H54 (cell line): Measurements from ENCODE around the gene ANKS1B.

Experiments used
- DNase-seq: peaks from one replicate; pipeline ENCODE4 v3.0.0; 2011; ENCODE audit warnings: low spot score, mixed read lengths; ENCODE audit not compliant: insufficient read length
- FAIRE-seq: peaks from 3 replicates; lab custom pipeline; 2011; peaks lifted over from hg19 to GRCh38; lab: Jason Lieb, UNC
- POLR2A ChIP-seq: IDR thresholded peaks from 2 replicates; pipeline ENCODE4 v1.6.1; 2011; ENCODE audit warnings: low read depth, mild to moderate bottlenecking, low read length

The ANKS1B gene

DNA sequence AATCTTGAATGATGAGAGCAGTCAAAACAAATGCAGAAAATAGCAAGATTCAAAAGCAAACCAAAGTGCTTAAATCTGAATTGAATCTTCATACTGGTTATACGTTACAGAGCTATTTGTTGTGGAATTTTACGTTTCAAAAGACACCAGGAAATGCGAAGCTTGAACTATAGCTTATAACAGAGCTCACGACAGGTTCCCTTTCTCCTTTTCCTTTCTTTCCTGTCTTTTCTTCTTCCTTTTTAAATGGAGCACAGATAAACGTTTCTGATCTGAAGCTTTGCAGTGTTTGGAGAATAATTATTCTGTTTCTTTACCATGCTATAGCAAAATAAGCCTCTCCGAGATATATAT, 829.8 kb downstream of the ANKS1B start:
- FAIRE-seq (no peak), DNase-seq (no peak)
- TF ChIP-seq POLR2A, result no peak

DNA sequence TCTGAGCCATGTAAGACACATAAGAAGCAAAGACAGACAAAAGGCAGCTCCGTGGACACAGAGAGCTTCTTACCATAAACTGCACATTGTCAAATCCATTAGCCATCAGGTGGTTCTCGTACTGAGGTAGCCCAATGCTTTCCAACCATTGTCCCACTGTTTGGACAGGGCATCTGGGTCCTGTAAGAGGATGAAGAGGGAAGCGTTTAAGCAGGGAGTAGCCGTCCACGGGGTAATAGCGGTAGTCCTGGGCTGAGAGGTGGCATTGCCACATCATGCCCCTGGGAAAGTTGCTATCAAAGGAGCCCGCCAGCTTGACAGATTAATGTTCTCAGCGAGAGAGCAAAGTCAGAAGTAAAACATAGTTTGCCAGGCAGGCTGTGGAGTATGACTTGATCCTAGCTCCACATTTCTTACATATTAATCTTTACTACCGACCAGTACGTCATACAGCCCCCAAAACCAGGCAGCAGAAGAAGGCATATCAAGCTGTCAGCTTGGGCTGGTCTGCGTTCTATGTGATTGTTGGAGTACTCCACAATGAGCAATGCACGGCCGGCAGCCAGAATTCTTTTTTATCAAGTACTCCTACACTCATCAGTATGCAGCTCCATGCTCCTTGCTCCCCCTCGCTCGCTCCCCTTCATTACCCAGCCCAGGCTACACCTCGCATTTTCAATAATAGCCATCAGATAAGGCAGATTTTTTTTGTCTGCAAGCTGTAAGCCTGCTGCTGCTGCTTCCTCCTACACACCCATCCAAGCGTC, 830.3 kb downstream of the ANKS1B start:
- TF ChIP-seq POLR2A, result no peak
- FAIRE-seq (no peak), DNase-seq (no peak)

DNA sequence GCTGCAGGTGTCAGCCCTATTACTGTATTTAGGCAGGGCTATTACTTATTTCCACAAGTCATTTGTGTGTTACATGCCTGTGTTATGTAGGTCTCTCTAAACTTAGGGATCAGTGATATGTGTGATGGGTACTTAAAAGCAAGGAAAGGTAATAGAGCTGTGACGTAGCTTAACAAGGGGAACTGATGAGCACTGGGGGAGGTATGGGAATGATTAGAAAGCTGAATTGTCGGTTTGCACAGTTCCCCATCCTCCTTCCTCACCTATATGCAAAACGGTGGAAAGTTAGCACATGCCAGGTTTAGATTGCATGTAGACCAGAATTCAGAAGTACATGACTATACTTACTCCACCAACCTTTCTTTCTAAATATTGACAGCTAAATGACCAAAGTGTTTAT, 831.4 kb downstream of the ANKS1B start:
- no peak for TF ChIP-seq POLR2A
- FAIRE-seq (no peak), DNase-seq (no peak)

DNA sequence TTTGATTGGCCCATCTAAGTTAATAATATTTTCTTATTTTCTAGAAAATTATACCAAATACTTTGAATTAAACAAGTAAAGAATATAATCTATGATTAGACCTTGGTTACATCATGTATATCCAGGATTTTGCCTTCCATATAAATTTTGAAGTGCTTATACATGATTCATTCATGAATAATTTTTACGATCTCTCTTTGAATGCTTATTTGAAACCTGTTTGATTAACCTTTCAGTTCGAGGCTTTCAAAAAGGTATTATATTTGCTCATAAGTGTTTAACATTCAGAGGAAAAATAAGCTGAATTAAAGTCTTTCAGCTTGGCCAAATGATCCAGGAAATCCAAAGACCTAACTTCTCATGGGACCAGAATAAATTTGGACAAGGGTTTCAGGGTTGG, 832.4 kb downstream of the ANKS1B start:
- FAIRE-seq (no peak), DNase-seq (no peak)
- TF ChIP-seq POLR2A, result no peak

DNA sequence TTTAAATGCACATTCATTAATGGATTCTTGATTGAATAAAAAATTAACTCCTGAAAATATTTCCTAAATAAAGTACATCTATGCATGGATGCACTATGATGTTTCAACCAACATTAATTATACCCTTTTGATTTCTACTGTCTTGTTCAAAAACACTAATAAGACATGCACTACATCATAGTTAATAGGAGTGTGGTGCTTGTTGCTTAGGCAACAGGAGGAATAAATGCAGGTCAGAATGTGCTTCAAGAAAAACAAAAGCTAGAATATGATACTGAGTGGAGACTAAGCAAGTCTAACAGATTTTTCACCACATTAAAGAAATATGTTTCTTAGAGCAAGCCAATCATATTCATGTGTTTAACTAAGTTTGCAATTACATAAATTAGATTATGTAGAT, 833.0 kb downstream of the ANKS1B start:
- no peak for FAIRE-seq

DNA sequence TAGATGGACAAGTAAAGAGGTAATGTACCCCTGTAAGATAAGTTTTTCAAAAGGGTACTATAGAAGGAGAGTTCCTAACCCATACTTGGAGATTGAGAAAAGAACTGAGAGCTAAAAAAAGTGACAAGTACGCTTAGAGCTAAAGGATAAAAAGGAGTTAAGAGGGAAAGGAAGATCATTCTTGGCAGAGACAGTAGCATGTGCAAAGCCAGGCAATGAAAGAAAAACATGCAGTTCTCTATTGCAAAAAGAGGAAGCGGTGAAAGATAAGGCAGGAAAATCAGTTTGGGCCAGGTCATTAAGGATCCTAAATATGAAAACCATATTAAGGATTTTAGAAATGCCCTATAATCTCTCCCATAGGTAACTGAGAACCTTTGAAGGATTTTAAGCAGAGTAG, 837.6 kb downstream of the ANKS1B start:
- DNase-seq, result no peak

More for the DNA sequence above, 833.0 kb downstream of the ANKS1B start:
- no peak for DNase-seq
- TF ChIP-seq POLR2A, result no peak

DNA sequence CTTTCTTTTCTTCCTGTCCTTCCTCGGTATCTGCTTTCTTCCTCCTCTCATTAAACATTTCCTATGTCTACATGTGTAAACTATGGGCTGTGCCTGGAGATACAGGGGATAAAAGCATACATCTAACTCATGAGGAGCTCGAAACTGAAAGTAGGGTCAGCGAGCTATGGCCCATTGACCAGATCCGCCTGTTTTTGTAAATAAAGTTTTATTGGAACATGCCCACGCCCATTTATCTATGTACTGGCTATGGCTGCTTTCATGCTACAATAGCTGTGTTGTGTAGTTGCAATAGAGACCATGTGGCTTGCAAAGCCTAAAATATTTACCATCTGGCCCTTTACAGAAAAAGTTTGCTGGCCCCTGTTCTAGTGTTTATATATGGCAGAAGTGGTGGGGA, 838.0 kb downstream of the ANKS1B start:
- FAIRE-seq (no peak), DNase-seq (no peak)
- TF ChIP-seq POLR2A, result no peak

More for the DNA sequence above, 837.6 kb downstream of the ANKS1B start:
- TF ChIP-seq POLR2A, result no peak
- FAIRE-seq, result no peak

DNA sequence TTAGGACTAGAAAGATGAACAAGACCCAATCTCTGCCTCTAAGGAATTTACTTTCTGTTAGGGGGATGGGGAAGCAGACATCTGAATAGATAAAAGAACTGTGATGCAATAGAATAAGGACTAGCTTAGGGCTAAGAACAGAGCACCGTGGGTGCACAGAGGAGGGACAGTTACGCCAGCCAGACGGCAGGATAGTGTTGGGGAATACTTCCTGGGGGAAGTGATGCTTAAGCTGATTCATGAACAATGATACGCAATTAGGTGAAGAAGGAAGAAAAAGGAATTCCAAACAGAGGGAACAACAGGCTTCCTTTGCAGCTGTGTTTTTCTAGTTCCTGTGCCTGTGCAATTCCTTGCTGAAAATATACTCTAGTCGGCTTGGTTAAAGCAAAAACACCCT, 838.6 kb downstream of the ANKS1B start:
- no peak for FAIRE-seq
- TF ChIP-seq POLR2A, result no peak
- no peak for DNase-seq

DNA sequence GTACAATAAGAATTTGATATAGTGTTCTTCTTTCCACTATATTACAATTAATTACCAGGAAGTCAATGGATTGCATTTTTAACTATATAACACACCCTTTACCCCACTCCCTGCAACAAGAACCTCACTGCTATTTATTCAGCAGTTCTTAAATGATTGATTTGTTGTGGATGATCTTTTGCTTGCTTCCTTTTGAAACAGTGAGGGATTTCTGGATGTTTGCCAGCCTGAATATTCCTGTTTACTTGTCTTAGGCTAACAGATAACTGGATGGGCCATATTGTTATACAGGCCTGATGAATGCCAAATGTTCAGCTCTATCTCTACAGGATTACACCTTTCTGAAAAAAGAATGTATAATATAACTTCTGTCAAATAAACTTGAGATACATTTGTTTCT, 842.1 kb downstream of the ANKS1B start:
- TF ChIP-seq POLR2A, result no peak
- FAIRE-seq, result no peak

DNA sequence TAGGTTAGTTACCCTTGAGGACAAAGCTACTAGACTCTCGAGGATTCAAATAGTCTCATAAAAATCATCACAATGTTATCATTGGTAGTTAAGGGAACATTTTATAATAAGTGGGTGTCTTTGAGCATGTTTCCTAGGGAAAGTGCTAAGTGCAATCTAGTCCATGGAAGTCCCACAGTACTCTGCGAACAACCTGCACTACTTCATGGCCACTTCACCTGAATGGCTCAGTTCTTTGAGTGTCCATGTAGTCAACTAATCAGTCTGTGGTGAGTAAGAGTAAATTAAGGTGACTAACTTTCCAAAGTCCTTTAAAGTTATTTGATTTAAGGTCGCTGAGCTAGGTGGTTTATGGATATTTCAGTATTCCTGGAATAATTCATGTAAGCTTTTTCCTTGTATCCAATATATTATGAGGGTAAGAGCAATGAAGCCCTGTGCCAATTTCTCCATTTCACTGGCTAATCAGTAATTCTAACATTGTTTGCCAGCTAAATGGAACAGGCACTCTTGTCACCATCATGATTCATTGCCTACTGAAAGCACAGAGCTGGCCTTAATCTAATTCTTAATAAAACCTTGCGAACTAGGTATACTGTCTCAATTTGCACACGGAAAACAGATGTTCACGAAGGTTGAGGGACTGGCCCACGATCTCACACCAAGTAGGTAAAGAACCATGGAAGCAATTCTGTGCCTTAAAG, 844.6 kb downstream of the ANKS1B start:
- DNase-seq, result no peak
- no peak for FAIRE-seq
- no peak for TF ChIP-seq POLR2A

More for the DNA sequence above, 842.1 kb downstream of the ANKS1B start:
- DNase-seq, result no peak

DNA sequence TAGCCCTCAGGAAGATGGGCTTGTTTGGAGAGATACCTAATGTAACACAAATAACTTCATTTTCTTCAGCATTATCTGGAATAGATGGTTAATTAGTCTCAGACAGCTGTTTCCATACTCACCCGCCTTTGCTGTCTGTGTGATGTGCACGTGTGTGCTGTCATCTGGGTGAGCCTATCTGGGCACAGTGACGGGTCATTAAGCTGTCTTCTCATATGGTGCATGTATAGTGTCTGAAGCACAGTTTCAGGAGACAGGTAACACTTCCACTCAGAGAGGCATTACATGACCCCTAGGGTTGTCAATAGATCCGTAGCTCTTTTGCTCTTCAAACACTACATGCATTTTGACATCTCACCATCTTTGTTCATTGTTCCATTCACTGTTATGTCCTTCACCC, 846.3 kb downstream of the ANKS1B start:
- FAIRE-seq (no peak), DNase-seq (no peak)
- TF ChIP-seq POLR2A, result no peak

DNA sequence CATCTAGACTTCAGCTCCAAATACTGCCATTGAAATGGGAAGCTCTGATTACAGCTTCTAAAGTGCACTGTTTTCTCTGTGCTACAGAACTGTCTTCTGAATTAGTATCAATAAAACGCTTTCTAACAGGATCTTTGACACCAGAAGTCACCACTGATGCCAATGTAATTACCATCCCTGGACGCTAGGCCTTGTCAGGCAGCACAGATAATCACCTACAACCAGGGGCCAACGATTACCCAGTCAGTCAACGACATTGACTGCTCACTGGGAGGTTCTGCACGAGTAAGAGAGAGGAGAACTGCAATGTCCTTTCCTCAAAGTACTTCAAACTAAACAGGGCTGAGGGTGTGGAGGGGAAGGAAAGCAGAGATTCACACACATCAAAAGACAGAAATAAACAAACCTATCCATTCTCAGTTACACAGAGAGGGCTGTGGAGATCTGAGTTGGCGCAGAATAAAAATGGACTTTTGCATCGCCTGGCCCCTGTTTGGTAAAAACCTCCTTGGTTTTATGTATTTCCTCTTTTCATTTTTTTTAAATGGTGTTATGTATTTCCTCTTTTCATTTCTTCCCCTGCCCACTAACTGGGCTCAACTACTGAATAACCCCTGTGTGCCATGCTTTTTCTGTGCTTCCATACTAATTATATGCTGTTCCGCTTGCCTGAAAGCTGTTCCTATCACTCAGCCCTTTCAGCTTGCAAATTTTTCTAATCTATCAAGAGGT, 847.4 kb downstream of the ANKS1B start:
- DNase-seq (no peak), FAIRE-seq (no peak)
- TF ChIP-seq POLR2A, result no peak

DNA sequence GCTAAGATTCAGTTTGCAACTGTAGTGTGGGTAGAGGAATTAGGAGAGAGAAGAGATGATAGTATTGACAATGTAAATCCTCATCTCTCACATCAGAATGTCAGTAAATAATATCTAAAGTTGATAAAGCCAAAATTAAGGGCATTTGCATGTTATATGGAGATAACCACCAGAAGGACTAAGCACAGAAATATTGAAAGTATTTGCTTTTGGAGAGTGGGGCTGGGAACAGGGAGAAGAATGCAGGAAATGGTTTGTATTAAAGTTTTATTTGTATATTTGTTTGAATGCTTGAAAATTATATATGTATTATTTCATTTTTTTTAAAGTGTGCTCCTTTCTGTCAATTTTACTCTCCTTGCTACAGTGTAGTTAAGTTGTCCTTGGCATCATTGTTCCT, 848.2 kb downstream of the ANKS1B start:
- DNase-seq, result no peak
- FAIRE-seq, result no peak
- no peak for TF ChIP-seq POLR2A

DNA sequence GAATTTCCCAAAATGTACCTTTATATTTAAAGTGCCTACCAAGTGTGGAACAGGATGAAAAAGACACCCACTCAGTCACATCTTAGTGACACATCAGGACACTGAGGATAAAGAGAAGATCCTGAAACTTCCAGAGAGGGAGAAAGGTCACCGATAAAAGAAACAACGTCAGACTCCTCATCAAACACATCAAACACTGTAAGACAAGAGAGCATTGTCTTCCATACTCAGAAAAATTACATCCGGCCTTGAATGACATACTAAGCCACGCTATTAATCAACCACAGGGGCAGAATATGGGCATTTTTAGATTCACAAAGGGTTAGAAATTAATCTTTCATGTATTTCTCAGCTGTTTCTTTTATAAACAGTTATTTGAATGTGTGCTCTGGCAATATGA, 849.4 kb downstream of the ANKS1B start:
- FAIRE-seq (no peak), DNase-seq (no peak)
- no peak for TF ChIP-seq POLR2A
